Type B pancreatic cell (in vitro differentiated cells): ENCODE measurements around the gene YWHAB. TPM values are rescaled to one million over a fixed set of nuclear protein-coding genes. Genes with fewer than 3 reads are reported as not detected.

Experiments used
- DNase-seq: peaks from one replicate; pipeline ENCODE4 v3.0.0; 2021; ENCODE audit warnings: mixed read lengths; ENCODE audit not compliant: unreplicated experiment; ENCODE audit errors: extremely low spot score
- H3K27ac Mint-ChIP-seq: 2 replicates; pipeline ENCODE4 v1.8.0; 2021; ENCODE audit warnings: mild to moderate bottlenecking, mixed read lengths
- H3K27me3 Mint-ChIP-seq: 2 replicates; pipeline ENCODE4 v1.8.0; 2021; ENCODE audit warnings: mixed read lengths
- H3K36me3 Mint-ChIP-seq: 2 replicates; pipeline ENCODE4 v1.8.0; 2021; ENCODE audit warnings: mixed read lengths
- H3K4me1 Mint-ChIP-seq: one replicate; pipeline ENCODE4 v1.8.0; 2021; ENCODE audit warnings: mixed read lengths; ENCODE audit not compliant: unreplicated experiment
- H3K4me3 Mint-ChIP-seq: 2 replicates; pipeline ENCODE4 v1.8.0; 2021; ENCODE audit warnings: mild to moderate bottlenecking, mixed read lengths
- H3K9me3 Mint-ChIP-seq: 2 replicates; pipeline ENCODE4 v1.8.0; 2021; ENCODE audit warnings: mixed read lengths
- CTCF ChIP-seq: fragments of 200-600 bp; sonication (generic); conservative IDR thresholded peaks from 2 replicates; pipeline ENCODE4 v1.5.0; 2021; ENCODE audit warnings: antibody characterized with exemption, mild to moderate bottlenecking
- total RNA-seq: library from RNA; stranded (reverse); gene quantifications from 2 replicates; pipeline ENCODE4 v1.2.1, GENCODE V29; 2021; ENCODE audit warnings: low replicate concordance

Gene YWHAB
- total RNA-seq, 1 donor from 2014 or later, result 153 TPM

- no peak for TF ChIP-seq CTCF
- H3K27ac Mint-ChIP-seq, result no peak overlapping the region
- H3K4me1 Mint-ChIP-seq, result no peaks in the 10 kb centered on the region
- H3K36me3 Mint-ChIP-seq, result peaks cover 5% of the 10 kb centered on the region
- no peaks in the 10 kb centered on the region for H3K27me3 Mint-ChIP-seq
- no peak overlapping the region for H3K4me3 Mint-ChIP-seq
- DNase-seq, result no peak
- no peaks in the 10 kb centered on the region for H3K9me3 Mint-ChIP-seq
These were observed 43.1 kb downstream of the YWHAB start for GRCh38 chr20:44928595-44928994.

GRCh38 chr20:44930517-44931168 is 45.1 kb downstream of the YWHAB start:
- H3K4me1 Mint-ChIP-seq, result no peaks in the 10 kb centered on the region
- no peaks in the 10 kb centered on the region for H3K9me3 Mint-ChIP-seq
- H3K4me3 Mint-ChIP-seq, result no peak overlapping the region
- no peak overlapping the region for H3K27ac Mint-ChIP-seq
- H3K27me3 Mint-ChIP-seq, result no peaks in the 10 kb centered on the region
- no peak for DNase-seq
- H3K36me3 Mint-ChIP-seq, result peaks cover 4% of the 10 kb centered on the region
- no peak for TF ChIP-seq CTCF

GRCh38 chr20:44931911-44932310 is 46.4 kb downstream of the YWHAB start:
- H3K27ac Mint-ChIP-seq, result no peak overlapping the region
- peaks cover 8% of the 10 kb centered on the region for H3K36me3 Mint-ChIP-seq
- no peak for DNase-seq
- H3K9me3 Mint-ChIP-seq, result no peaks in the 10 kb centered on the region
- no peak for TF ChIP-seq CTCF
- H3K27me3 Mint-ChIP-seq, result no peaks in the 10 kb centered on the region
- no peaks in the 10 kb centered on the region for H3K4me1 Mint-ChIP-seq
- no peak overlapping the region for H3K4me3 Mint-ChIP-seq

- TF ChIP-seq CTCF, result no peak
- no peak overlapping the region for H3K4me3 Mint-ChIP-seq
- no peaks in the 10 kb centered on the region for H3K27me3 Mint-ChIP-seq
- peaks cover 8% of the 10 kb centered on the region for H3K36me3 Mint-ChIP-seq
- H3K27ac Mint-ChIP-seq, result no peak overlapping the region
- no peaks in the 10 kb centered on the region for H3K4me1 Mint-ChIP-seq
- no peak for DNase-seq
- no peaks in the 10 kb centered on the region for H3K9me3 Mint-ChIP-seq
These were observed 47.4 kb downstream of the YWHAB start for GRCh38 chr20:44932916-44933315.

GRCh38 chr20:44936510-44936909 is 51.0 kb downstream of the YWHAB start:
- DNase-seq, result no peak
- Mint-ChIP-seq H3K4me1 (no peaks in the 10 kb centered on the region), H3K27me3 (no peaks in the 10 kb centered on the region), H3K27ac (no peak overlapping the region), H3K36me3 (peaks cover 16% of the 10 kb centered on the region), H3K4me3 (no peak overlapping the region), H3K9me3 (no peaks in the 10 kb centered on the region)
- TF ChIP-seq CTCF, result no peak

- Mint-ChIP-seq H3K4me1 (no peaks in the 10 kb centered on the region), H3K36me3 (peaks cover 27% of the 10 kb centered on the region), H3K27me3 (no peaks in the 10 kb centered on the region), H3K9me3 (no peaks in the 10 kb centered on the region), H3K4me3 (no peak overlapping the region), H3K27ac (no peak overlapping the region)
- DNase-seq, result no peak
- no peak for TF ChIP-seq CTCF
These were observed 53.1 kb downstream of the YWHAB start for GRCh38 chr20:44938637-44939036.
